GM12873 (cell line): ENCODE results near the gene ULK4.

ENCODE experiments used
- CTCF ChIP-seq: IDR thresholded peaks from 2 replicates; pipeline ENCODE4 v1.5.1; 2012; ENCODE audit warnings: low read depth, mild to moderate bottlenecking, moderate library complexity, low read length, control low read depth; ENCODE audit not compliant: insufficient read depth; ENCODE audit errors: missing control alignments

ULK4 gene

DNA sequence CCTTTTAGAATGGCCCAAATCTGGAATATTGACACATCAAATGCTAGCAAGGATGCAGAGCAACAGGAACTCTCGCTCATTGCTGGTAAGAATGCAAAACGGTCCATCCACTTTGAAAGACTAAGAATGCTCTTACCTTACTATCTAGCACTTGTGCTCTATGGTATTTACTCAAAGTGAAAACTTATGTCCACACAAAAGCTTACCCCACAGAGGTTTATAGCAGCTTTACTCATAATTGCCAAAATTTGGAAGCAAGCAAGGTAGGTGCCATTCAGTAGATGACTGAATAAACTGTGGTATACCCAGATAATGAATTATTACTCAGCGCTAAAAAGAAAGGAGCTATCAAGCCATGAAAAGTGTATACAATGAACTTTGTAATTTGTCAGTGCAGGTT lies 666.2 kb downstream of the ULK4 start:
- TF ChIP-seq CTCF, result no peak

DNA sequence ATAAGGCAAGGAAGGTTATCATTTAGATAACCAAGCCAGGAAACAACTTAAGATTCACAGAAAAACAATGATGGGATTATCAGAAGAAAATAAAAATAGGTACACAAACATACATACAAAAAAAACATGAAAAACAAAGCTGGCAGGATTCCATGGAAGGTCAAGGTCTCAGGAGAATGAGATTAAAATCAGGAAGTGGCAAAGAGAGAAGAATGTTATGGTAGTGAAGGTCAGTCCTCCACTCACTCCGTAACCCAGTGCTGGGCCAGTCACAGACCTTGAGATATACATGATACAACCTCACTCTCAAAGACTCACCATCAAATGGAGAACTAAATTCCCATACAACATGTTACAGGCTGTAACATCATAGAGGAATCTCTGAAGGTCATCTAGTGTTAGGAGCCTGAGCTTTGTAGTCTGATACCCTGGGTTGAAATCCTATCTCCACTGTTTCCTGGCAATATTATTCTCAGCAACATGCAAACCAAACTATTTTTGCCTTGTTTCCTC lies 668.7 kb downstream of the ULK4 start:
- TF ChIP-seq CTCF, result no peak

- TF ChIP-seq CTCF, result no peak
These were observed 671.2 kb downstream of the ULK4 start for GRCh38 chr3:41290736-41291135.

DNA sequence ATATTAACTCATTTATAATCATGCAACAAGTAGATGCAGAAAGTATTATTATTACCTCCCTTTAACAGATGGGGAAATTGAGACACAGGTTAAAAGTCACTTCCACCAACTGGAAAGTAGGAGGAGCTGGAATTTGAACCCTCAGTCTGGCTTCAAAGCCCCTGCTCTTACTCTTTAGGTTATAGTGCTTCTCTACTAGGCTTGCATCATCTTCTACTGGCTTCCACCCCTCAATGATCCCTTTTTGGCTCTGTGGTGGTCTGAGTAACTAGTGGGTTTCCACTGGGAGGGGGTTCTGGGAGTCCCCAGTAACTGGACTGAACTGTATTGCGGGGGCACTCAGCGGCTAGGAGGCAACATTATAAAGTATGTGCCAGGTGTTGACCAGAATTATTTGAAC lies 671.6 kb downstream of the ULK4 start:
- no peak for TF ChIP-seq CTCF

GRCh38 chr3:41288785-41289184 lies 673.1 kb downstream of the ULK4 start:
- TF ChIP-seq CTCF, result no peak

DNA sequence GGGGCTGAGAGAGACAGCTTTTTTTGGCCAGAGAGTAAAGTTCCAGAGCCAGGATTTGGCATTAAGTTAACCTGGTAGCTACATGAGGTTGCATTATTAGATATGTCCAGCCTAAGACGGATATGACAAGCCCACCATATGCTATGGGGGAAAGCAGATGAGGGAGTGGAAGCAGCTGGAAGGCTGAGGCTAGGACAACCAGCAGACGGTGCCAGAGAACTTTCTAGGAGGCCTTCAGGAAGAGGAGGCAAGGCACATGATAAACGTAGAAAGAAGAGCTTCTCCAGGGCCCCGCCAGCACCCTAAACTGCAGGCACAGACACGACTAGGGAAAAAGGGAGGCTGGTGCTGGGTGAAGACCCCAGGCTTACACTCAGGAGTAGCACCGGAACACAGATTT lies 675.6 kb downstream of the ULK4 start:
- no peak for TF ChIP-seq CTCF

DNA sequence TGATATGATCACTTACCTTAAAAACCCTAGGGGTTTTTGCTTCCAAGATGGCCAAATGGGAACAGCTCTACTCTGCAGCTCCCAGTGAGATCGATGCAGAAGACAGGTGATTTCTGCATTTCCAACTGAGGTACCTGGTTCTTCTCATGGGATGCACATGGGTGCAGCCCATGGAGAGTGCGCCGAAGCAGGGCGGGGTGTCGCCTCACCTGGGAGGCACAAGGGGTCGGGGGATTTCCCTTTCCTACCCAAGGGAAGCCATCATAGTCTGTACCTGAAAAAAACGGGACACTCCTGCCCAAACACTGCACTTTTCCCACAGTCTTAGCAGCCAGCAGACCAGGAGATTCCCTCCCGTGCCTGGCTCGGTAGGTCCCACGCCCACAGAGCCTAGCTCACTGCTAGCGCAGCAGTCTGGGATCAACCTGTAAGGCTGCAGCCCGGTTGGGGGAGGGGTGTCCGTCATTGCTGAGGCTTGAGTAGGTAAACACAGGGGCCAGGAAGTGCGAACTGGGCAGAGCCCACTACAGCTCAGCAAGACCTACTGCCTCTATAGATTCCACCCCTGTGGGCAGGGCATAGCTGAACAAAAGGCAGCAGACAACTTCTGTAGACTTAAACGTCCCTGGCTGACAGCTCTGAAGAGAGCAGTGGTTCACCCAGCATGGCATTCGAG lies 684.0 kb downstream of the ULK4 start:
- no peak for TF ChIP-seq CTCF
